Measurements from ENCODE around the gene C1orf52.

DNA sequence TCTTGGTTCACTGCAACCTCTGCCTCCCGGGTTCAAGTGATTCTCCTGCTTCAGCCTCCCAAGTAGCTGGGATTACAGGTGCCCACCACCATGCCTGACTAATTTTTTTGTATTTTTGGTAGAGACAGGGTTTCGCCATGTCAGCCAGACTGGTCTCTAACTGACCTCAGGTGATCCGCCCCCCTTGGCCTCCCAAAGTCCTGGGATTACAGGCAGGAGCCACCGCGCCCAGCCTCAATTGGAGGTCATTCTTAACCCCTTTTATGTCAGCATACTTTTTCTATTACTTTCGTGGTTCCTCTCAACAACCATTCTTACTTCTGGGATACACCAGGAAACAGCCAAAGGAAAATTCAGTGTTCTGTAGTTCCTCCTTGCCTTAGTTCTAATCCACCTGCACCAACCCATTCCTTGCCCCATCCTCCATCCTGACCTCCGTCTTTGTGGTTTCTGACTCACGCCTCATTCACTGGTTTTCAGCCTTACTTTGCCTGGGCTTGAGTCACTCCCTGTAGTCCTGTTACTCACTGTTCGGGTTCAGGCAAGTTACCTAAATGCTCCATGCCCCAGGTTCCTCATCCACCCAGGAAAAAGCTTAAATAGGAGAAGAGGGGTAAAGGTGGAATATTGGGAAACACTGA is 29.9 kb upstream of the C1orf52 start:
- TF ChIP-seq, protein P1, sequence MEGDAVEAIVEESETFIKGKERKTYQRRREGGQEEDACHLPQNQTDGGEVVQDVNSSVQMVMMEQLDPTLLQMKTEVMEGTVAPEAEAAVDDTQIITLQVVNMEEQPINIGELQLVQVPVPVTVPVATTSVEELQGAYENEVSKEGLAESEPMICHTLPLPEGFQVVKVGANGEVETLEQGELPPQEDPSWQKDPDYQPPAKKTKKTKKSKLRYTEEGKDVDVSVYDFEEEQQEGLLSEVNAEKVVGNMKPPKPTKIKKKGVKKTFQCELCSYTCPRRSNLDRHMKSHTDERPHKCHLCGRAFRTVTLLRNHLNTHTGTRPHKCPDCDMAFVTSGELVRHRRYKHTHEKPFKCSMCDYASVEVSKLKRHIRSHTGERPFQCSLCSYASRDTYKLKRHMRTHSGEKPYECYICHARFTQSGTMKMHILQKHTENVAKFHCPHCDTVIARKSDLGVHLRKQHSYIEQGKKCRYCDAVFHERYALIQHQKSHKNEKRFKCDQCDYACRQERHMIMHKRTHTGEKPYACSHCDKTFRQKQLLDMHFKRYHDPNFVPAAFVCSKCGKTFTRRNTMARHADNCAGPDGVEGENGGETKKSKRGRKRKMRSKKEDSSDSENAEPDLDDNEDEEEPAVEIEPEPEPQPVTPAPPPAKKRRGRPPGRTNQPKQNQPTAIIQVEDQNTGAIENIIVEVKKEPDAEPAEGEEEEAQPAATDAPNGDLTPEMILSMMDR (IDR thresholded peaks at IDR 0.05): no peak
- TF ChIP-seq SP1 (CRISPR knock-in tag; conservative IDR thresholded peaks at IDR 0.05): no peak
